Activated naive CD4-positive, alpha-beta T cell (primary cell): ENCODE measurements around the gene C20orf202.

Experiments
- DNase-seq, 4 experiments: peaks; one replicate each; lab custom pipeline; 2025; lab: John Stamatoyannopoulos, UW

C20orf202 gene

GRCh38 chr20:1202762-1203504, at the start of gene C20orf202:
TSS of gene C20orf202 (plus strand) at chr20:1203454. CDS start at chr20:1203586, 132 bp downstream.
- no peak for DNase-seq

DNA sequence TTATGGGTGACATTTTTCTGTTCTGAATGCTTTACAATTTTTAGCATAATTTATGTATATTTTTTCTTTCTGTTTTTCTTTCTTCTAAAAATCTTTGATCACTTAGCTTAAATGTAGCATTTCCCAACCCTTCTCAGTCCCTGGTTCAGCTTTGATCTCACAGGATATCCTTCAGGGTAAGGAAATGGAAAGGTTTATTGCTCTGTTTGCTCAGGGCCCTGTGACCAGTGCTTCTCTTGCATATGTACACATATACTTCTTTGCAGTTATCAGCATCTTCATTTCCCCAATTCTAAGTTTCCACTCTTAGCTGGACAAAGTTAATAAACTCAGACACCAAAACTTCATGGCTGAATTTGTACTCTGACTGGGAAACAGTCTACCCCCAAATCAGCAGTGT, 49.0 kb upstream of the C20orf202 start:
- no peak for DNase-seq

DNA sequence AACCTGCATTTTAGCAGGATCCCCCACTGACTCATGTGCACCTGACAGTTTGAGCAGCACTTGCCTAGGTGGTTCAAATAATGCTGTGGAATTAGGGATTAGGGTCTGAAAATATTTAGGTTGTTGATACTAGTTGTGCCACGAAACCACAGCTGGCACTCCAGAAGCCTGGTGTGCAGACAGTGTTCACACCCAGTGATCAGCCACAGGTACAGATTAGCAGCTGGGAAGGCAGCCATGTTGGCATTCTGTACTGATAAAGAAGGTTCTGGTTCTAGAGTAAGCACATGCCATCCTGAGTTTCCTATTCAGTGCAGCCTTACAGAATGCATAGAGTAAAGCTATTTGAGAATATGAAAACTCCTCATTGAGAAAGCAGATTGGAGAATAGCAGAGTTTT, 48.6 kb upstream of the C20orf202 start:
- no peak for DNase-seq

DNA sequence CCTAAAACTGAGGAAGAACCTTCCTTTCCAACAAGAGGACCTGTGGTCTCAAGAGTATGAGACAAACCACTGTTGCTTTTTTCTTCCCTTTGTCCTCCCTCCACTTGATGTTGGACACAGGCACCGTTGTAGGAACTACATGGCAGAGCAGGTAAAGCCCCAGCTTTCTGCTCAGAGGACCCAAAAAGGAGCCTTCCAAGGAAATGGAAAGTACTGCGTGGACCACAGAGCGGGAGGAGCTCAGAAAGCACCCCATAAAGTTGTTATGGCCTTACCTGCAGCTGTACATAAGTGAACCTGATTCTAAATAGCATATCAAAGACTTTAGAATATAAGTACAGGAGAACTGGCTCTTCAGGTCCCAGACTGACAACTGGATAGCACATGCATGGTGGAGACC, 47.9 kb upstream of the C20orf202 start:
- no peak for DNase-seq

GRCh38 chr20:1160496-1160895, 42.8 kb upstream of the C20orf202 start:
- no peak for DNase-seq

DNA sequence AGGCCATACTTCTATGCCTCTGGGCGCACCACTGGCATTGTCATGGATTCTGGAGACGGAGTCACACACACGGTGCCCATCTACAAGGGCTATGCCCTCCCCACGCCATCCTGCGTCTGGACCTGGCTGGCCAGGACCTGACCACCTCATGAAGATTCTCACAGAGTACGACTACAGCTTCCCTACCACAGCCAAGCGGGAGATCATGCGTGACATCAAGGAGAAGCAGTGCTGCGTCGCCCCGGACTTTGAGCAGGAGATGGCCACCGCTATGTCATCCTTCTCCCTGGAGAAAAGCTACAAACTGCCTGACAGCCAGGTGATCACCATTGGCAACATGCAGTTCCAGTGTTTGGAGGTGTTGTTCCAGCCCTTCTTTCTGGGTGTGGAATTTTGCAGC, 42.3 kb upstream of the C20orf202 start:
- DNase-seq = no peak

- DNase-seq = no peak
These were observed 40.1 kb upstream of the C20orf202 start for GRCh38 chr20:1163105-1163504.

DNA sequence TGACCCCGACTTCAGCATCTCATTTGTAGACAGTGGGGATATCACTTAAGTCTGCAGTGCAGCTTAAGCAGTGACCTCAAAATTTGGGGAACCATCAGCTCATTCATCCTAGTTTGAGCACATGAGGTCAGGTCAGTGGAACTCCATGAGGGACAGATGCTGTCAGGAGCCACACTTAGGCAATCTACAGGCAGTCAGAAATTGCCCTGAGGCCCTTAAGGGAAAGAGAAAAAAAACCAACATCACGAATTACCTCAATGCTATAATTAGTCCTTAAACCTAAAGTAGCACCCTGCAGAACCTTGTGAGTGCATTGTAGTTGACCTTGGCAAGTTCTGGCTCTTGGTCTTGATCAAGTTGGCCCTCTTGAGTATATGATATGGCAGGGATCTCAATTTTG, 39.6 kb upstream of the C20orf202 start:
- DNase-seq = no peak

- DNase-seq = no peak
These were observed 38.4 kb upstream of the C20orf202 start for GRCh38 chr20:1164871-1165270.

GRCh38 chr20:1165521-1165920, 37.7 kb upstream of the C20orf202 start:
- no peak for DNase-seq

DNA sequence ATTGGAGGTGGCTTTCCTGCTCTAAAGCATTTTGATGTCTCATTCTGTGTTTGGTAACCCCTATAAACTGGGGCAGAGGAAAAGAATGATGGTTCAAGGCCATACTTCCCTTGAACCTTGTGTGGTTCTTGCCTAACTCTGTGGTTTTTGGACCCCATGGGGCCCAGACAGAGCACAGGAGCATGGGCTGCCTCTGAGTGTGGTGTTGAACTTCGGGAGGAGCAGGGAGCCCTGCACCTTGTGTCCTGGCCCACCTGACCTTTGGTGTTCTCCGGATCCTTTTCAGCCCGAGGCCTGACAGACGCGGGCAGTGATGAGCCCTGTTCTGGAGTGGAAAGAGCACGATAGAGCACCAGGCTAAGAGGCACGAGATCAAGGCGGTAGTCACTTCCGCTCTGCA, 37.3 kb upstream of the C20orf202 start:
- no peak for DNase-seq

DNA sequence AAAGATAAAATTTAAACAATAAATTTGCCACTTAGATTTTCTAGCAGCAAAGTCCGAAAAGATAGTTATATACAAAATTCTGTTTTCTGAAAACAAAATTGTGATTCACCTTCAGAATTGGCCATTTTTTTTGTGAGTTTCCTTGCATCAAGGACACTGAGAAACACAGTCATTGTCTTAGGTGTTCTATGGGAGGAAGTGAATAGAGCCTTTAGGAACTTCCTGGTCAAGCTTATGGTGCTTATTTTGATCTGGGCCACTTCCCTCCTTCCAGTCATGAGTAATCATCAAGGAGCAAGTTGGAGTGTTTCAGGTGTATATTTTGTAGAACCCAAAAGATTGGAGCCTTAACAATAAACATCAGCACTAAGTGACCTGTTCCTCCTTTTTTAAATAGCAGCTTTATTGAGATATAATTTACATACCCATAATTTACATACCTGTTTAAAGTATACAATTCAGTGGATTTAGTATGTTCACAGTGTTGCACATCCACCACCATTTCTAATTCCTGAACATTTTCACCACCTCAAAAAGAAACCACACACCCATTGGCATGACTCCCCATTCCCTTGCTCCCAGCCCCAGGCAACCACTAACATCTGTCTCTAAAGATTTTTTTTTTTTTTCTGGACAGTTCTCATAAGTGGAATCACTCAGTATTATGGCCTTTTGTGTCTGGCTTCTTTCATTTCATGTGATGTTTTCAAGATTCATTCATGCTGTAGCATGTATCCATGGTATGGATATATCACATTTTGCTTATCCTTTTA, 36.1 kb upstream of the C20orf202 start:
- no peak for DNase-seq

DNA sequence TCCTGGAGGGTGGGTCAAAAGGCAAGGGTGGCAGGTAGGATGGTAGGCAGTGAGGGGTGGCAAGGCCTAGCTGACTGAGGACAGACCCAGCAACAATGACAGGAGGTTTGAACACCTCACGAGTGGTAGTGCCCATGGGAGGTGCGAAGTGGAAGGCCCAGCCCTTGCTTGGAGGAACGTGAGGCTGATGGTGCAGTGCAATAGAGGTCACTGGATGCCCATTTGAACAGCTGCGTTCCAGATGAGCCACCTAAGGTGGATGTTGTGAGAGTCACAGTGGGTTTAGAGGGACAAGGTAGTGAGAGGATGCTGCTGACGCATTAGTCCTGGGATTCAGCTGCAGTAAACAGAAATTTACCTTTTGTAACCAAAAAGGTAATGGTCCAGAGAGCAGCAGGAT, 34.0 kb upstream of the C20orf202 start:
- DNase-seq = no peak

DNA sequence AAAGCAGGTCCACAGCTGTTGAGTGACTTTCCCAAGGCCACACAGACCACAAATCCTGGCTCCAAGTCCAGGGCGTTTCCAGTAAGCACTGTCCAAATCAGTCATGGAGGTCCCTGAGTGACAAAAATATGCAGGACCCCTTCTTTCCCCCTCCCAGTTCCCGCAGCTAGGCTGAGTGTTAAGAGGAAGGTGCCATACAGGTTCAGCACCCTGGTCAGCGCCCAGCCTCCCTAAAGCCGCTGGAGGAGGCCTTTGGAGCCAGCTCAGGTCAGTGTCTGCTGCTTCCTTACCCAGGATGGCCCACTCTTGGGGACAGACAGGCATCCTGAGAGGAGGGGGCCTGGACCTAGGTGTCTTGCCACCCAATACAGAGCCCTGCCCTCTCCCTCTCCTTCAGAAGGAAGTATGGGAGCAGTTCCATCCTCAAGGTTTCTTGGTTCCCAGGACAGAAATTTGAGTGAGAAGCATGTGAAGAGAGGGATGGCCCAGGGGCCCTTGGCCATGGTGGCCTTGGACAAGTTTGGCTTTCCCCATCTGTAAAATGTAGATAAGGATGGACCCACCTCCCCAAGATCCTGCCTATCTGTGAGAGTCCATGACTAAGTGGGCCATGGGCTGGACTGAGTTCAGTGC, 31.7 kb upstream of the C20orf202 start:
- peak in 1 of 4 experiments; percentile 2 for DNase-seq

- no peak for DNase-seq
These were observed 29.6 kb upstream of the C20orf202 start for GRCh38 chr20:1173698-1174097.

- no peak for DNase-seq
These were observed 28.5 kb upstream of the C20orf202 start for GRCh38 chr20:1174787-1175186.

DNA sequence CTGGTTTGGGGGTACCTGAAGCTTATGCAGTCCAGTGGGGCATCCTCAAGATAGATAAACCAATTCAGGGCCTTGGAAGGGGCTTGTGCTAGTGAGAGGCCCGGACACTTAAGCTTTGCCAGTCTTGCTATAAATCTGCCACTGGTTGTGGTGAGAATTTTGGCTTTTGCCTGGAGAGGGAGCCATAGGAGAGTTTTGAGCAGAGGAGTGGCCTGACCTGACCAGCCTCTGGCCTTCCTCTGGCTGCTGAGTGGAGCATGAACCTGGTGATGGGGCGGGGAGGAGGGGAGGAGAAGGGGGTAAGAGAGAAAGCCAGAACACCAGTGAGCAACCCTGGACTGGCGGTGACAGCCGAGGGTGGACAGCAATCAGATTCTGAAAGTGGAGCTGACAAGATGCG, 25.6 kb upstream of the C20orf202 start:
- DNase-seq = no peak

- no peak for DNase-seq
These were observed 25.2 kb upstream of the C20orf202 start for GRCh38 chr20:1178103-1178502.

DNA sequence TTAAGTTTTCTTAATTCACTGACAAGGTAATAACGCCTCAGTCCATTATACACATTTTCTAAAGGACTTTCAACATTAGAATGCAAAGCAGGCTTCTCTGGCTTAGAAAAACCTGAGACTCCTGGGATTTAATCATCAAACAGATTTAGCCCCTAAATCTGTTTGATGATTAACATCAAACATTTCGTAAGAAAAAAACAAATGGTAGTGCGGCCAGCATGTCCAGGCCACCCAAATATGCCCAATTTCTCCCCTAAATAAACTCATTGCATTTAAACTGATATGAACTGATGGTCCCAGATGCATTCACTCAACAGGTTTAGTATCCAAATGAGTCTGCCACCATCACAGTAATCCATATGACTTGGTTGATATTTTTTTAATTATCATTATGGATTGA, 24.6 kb upstream of the C20orf202 start:
- DNase-seq = no peak

- DNase-seq = no peak
These were observed 22.3 kb upstream of the C20orf202 start for GRCh38 chr20:1180949-1181348.

DNA sequence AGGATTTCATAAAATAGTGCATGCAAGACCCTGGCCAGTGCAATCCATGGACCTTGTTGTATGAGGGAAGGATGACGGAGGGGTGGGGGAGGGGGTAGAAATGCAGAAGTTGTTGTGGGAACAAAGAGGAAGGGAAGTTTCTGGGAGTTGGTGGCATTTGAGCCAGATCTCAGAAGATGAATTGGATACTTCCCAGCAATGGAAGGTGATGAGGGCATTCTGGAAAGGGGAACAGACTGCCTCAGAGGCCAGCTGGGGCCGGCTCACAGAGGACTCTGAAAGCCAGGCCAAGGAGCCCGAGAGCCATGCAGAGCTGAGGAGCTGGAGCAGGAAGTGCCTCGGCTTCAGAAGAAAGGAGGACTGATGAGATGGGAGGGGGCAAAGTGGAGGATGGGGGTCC, 21.1 kb upstream of the C20orf202 start:
- no peak for DNase-seq

GRCh38 chr20:1183153-1183552, 20.1 kb upstream of the C20orf202 start:
- no peak for DNase-seq

DNA sequence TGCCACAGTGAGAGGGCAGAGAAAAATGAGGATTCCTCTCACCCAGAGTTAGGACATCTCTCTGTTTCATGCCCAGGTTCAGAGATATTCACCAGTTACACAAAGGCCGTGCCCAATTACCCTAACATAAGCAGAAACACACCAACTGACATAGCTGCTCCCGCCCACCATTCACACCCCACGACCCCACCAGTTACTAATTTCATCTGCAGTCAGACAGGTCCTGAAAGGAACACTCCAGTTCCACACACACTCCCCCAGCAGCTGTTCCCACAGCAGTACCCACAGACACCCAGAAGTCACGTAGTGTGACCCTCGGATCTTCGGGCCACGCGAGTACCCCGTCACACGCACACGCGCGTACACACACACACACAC, 19.0 kb upstream of the C20orf202 start:
- DNase-seq = no peak
